GM12878 (cell line): ENCODE results near the gene ZER1. TPM values are rescaled to one million over a fixed set of nuclear protein-coding genes. Genes with fewer than 3 reads are reported as not detected.
A peak's percentile ranks its signal among the peaks of the same experiment; 100 is the strongest.

Experiments used
- CREB1 ChIP-seq: IDR thresholded peaks from 2 replicates; pipeline ENCODE4 v1.6.1; 2012; ENCODE audit warnings: low read depth, mild to moderate bottlenecking, inconsistent platforms
- JUNB ChIP-seq: IDR thresholded peaks from 2 replicates; pipeline ENCODE4 v1.6.1; 2016; ENCODE audit warnings: antibody characterized with exemption, mild to moderate bottlenecking
- MYC ChIP-seq: IDR thresholded peaks from 2 replicates; pipeline ENCODE4 v1.6.1; 2011; ENCODE audit warnings: mild to moderate bottlenecking, low read length, moderate library complexity, inconsistent platforms; ENCODE audit not compliant: insufficient read depth, insufficient replicate concordance, insufficient read length, severe bottlenecking
- RELA ChIP-seq: fragments of 450-650 bp; IDR thresholded peaks from 2 replicates; pipeline ENCODE4 v1.8.0; 2014; ENCODE audit warnings: borderline replicate concordance; ENCODE audit not compliant: partially characterized antibody
- SPI1 ChIP-seq: IDR thresholded peaks from 2 replicates; pipeline ENCODE4 v1.6.1; 2011; ENCODE audit warnings: low read depth, mild to moderate bottlenecking, low read length, moderate library complexity, borderline replicate concordance; ENCODE audit not compliant: insufficient read depth
- STAT3 ChIP-seq: IDR thresholded peaks from 2 replicates; pipeline ENCODE4 v1.6.1; 2011; ENCODE audit warnings: low read depth, low read length, improper control_type of control experiment
- TCF12 ChIP-seq: IDR thresholded peaks from 2 replicates; pipeline ENCODE4 v1.6.1; 2011; ENCODE audit warnings: low read depth, mild to moderate bottlenecking, low read length
- YBX1 ChIP-seq: fragments of 450-650 bp; IDR thresholded peaks from 2 replicates; pipeline ENCODE4 v1.6.1; 2016; ENCODE audit warnings: antibody characterized with exemption
- ZBTB40 ChIP-seq: fragments of 450-650 bp; IDR thresholded peaks from 2 replicates; pipeline ENCODE4 v1.6.1; 2016; ENCODE audit warnings: mild to moderate bottlenecking, moderate library complexity, borderline replicate concordance
- ZNF24 ChIP-seq: fragments of 450-650 bp; IDR thresholded peaks from 2 replicates; pipeline ENCODE4 v1.6.1; 2017; ENCODE audit warnings: antibody characterized with exemption, mild to moderate bottlenecking
- ZNF384 ChIP-seq: IDR thresholded peaks from 2 replicates; pipeline ENCODE4 v1.6.1; 2012; ENCODE audit warnings: low read depth, mild to moderate bottlenecking, low read length, improper control_type of control experiment, borderline replicate concordance
- ZNF622 ChIP-seq: fragments of 450-650 bp; IDR thresholded peaks from 2 replicates; pipeline ENCODE4 v1.6.1; 2017; ENCODE audit warnings: mild to moderate bottlenecking, inconsistent platforms
- ZSCAN29 ChIP-seq: fragments of 450-650 bp; IDR thresholded peaks from 2 replicates; pipeline ENCODE4 v1.6.1; 2017; ENCODE audit warnings: mild to moderate bottlenecking, moderate library complexity
- polyA plus RNA-seq, 11 experiments: library from polyadenylated mRNA; depleted of rRNA in 4 of 11; unstranded in 6 of 11; stranded (reverse) in 5 of 11; fragments of >200 nt; fragmentation: Nextera tagmentation in 4 of 11; fragmentation: Illumina TruSeq in 1 of 11; extraction: Ambion mirVana in 4 of 11; extraction: Trizol in 1 of 11; gene quantifications; 1 replicate in 1 of 11; 2 replicates in 10 of 11; pipeline versions ENCODE4 v1.2.1 to v1.2.3, GENCODE V29; 2011 to 2016; ENCODE audit warnings: inconsistent platforms in 2 of 11, missing spikeins in 2 of 11, low read depth in 1 of 11
- total RNA-seq, 4 experiments: library from RNA; depleted of rRNA in 3 of 4; stranded (reverse); fragments of >200 nt in 3 of 4; fragmentation: Illumina TruSeq in 1 of 4; extraction: Trizol in 1 of 4; gene quantifications; 2 replicates each; pipeline versions ENCODE4 v1.2.1 to v1.2.3, GENCODE V29; 2013 to 2021
- TF ChIP-seq, protein P1 (sequence below): IDR thresholded peaks from 2 replicates; pipeline ENCODE4 v1.6.1; 2012; ENCODE audit warnings: low read depth, low read length, improper control_type of control experiment
- TF ChIP-seq, protein P2 (sequence below), 3 experiments: IDR thresholded peaks in 2 of 3; conservative IDR thresholded peaks in 1 of 3; 2 replicates each; pipeline ENCODE4 v1.5.1; 2011; ENCODE audit warnings: low read depth in 3 of 3, low read length in 3 of 3, mild to moderate bottlenecking in 3 of 3, control low read depth in 2 of 3, moderate library complexity in 2 of 3, inconsistent platforms in 1 of 3, mixed read lengths in 1 of 3; ENCODE audit not compliant: control insufficient read depth in 2 of 3, insufficient read depth in 1 of 3; ENCODE audit errors: extremely low read depth in 1 of 3

The ZER1 gene
- total and polyA plus RNA-seq, 10 of the 15 experiments (the other 5 are each of a cell fraction or from before 2014, with no cell fraction given) = 0.32 to 16.9 (median 7.9) TPM

DNA sequence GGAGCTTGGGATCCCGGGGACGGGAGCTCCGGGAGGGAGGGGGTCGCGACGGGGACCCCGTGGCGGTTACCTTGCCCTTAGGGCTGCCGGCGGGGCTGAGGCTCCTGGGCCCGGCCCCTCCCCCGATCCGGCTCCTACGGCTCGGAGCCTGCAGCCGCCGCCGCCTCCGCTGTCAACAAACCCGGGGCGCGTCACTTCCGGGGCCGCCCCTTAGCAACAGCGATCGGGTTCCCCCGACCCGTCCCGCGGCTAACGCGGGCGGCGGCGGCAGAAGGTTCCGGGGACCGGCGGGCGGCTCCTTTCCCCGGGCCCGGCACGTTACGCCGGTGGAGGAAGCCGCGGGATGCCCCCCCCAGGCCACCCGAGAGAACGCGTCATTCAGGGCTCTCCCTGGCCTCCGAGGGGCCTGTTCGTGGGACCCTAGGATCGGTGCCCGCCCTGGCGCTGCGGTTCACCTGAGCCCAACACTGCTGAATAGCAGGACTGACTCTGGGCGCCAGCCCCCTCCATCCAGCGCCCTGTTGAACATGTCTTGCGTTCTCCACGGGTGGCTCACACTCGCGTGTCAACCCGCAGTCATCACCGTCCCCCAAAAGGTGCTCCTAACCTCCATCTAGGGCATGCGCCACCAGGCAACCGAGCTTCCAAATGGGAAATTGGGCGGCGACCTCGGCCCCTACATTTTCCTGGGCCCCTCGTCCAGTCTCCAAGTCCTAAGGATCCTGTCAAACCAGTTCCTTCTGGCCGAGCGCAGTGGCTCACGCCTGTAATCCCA lies at the start of gene ZER1 (continued):
- TF ChIP-seq ZBTB40 (peak; percentile 96), CREB1 (peak; percentile 94), SPI1 (no peak), YBX1 (no peak), JUNB (no peak), TCF12 (peak; percentile 76; the same call in 1 of the 2 replicates), MYC (no peak), ZNF384 (no peak), ZNF24 (peak; percentile 75), STAT3 (no peak), ZSCAN29 (peak; percentile 77), RELA (peak; percentile 90), ZNF622 (no peak)
- TF ChIP-seq, protein P1, sequence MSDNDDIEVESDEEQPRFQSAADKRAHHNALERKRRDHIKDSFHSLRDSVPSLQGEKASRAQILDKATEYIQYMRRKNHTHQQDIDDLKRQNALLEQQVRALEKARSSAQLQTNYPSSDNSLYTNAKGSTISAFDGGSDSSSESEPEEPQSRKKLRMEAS = peak; percentile 71; the same call in 1 of the 2 replicates
- TF ChIP-seq, protein P2, sequence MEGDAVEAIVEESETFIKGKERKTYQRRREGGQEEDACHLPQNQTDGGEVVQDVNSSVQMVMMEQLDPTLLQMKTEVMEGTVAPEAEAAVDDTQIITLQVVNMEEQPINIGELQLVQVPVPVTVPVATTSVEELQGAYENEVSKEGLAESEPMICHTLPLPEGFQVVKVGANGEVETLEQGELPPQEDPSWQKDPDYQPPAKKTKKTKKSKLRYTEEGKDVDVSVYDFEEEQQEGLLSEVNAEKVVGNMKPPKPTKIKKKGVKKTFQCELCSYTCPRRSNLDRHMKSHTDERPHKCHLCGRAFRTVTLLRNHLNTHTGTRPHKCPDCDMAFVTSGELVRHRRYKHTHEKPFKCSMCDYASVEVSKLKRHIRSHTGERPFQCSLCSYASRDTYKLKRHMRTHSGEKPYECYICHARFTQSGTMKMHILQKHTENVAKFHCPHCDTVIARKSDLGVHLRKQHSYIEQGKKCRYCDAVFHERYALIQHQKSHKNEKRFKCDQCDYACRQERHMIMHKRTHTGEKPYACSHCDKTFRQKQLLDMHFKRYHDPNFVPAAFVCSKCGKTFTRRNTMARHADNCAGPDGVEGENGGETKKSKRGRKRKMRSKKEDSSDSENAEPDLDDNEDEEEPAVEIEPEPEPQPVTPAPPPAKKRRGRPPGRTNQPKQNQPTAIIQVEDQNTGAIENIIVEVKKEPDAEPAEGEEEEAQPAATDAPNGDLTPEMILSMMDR (IDR thresholded peaks at IDR 0.05 in 2 of 3, conservative IDR thresholded peaks at IDR 0.05 in 1 of 3; ENCODE audit: control insufficient read depth in 2 of 3, extremely low read depth in 1 of 3, insufficient read depth in 1 of 3, low read depth in 3 of 3, low read length in 3 of 3) = peak in 1 of 3 experiments; percentile 9; a peak in 2 of 6 replicates
